Measurements from ENCODE around the gene CD38.

GRCh38 chr4:15765391-15765790 lies 12.7 kb upstream of the CD38 start:
- no peak for TF ChIP-seq REST (IDR thresholded peaks at IDR 0.05; ENCODE audit: insufficient read depth in 1 of 2, low read depth in 2 of 2, low read length in 2 of 2)
- no peak for TF ChIP-seq POLR2AphosphoS5 (IDR thresholded peaks at IDR 0.05; ENCODE audit: low read depth, low read length)

Measured in PFSK-1 (cell line).